GM12873 (cell line): Measurements from ENCODE around the gene PAPPA.

Experiments
- CTCF ChIP-seq: IDR thresholded peaks from 2 replicates; pipeline ENCODE4 v1.5.1; 2012; ENCODE audit warnings: low read depth, mild to moderate bottlenecking, moderate library complexity, low read length, control low read depth; ENCODE audit not compliant: insufficient read depth; ENCODE audit errors: missing control alignments

PAPPA gene

GRCh38 chr9:116345393-116345792 lies 191.8 kb downstream of the PAPPA start:
- no peak for TF ChIP-seq CTCF

GRCh38 chr9:116345817-116346216 lies 192.2 kb downstream of the PAPPA start:
- TF ChIP-seq CTCF, result no peak

DNA sequence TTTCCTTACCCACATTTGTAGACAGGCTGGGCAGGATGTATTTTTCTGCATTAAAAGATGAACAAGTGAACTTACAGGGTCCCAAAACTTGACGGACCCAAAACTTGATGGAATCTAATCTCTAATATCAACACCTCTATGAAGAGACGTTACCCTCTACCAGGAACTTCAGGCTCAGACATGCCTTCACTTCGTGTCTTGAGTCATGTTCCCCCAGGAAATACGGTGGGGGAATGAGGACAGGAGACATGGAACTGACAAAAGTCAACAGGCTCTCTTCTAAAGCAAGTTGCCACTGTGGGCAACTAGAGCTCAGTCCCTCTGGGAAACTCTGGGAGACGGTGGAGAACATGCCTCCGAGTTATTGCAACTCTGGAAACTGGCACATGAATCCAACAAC lies 196.1 kb downstream of the PAPPA start:
- no peak for TF ChIP-seq CTCF

DNA sequence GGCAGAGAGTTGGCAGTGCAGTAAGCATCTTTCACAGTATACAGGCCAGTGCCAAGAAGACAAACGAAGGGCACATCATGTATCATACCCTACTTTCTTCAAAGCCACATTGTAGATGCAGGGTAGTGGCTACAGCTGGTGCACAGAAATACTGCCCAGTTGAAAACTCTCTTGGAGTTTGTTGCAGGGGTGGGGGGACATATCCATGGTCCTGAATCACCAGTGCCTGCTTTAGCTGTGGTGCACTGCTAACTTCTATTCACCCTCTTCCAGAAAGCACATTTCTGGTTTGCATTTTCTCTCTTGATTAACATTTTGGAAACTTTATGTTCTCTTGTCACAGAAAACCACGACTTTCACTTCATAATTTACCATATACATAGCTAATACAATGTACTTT lies 196.6 kb downstream of the PAPPA start:
- TF ChIP-seq CTCF, result no peak

DNA sequence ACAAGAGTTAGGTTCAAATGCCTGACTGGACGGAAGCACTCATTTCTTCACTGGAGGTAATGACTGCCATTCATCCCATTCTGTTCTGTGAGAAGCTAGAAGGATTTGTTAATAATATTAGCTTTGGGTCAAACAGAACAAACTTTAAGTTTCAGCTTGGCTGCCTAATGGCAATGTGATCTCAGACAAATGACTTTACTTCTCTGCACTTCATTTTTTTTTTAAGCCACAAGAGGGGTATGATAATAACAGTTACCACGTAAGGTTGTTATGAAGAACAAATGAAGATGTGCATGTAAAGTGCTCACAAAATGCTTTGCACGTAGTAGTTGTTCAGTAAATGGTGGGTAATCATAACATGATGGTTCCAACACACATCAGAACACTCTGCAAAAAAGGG lies 199.4 kb downstream of the PAPPA start:
- TF ChIP-seq CTCF, result no peak

- no peak for TF ChIP-seq CTCF
Observed at GRCh38 chr9:116355153-116355921, 201.7 kb downstream of the PAPPA start.

DNA sequence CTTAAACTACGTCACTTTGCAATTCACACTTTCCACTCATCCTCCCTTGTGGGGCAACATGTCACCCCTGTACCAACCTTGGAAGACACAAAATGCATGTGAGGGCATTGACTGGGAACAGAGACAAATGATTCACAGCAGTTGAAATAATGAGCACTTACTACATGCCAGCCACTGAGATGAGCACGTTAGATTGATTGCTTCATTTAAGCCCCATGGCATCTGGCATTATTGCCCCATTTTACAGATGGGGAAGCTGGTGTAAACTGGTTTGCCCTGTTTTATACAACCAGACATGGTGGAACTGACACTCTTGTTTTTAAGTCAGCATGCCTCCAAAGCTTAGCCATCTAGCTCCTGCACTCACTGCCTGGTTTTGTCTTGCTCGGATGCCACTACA lies 204.7 kb downstream of the PAPPA start:
- no peak for TF ChIP-seq CTCF
